GM12878 (cell line): ENCODE data around the gene BRF1. TPM values are rescaled to one million over a fixed set of nuclear protein-coding genes. Genes with fewer than 3 reads are reported as not detected.

Experiments
- ATAC-seq: fragments of 200-7000 bp; cut with Tn5 transposase; 3 replicates; pipeline ENCODE4 v1.9.1; 2020; ENCODE audit warnings: mild to moderate bottlenecking, moderate library complexity
- BruUV-seq: library from RNA; stranded (reverse); fragments of 400-500 nt; replicated peaks from 2 replicates; lab custom pipeline; 2021; lab: Mats Ljungman, UMichigan
- CTCF ChIA-PET: fragments of 300-600 bp; sonication (Branson Sonifier 250); formaldehyde crosslinking; extraction: SDS; loops from one replicate; lab custom pipeline; 2021; ENCODE audit warnings: inconsistent platforms; lab: Yijun Ruan, JAX
- POLR2A ChIA-PET: fragments of 350-600 bp; formaldehyde crosslinking; extraction: SDS; loops from one replicate; lab custom pipeline; 2021; ENCODE audit warnings: inconsistent platforms; lab: Charles Lee
- RAD21 ChIA-PET: fragments of 300-600 bp; sonication (Branson Sonifier 250); formaldehyde crosslinking; loops from one replicate; lab custom pipeline; 2023; ENCODE audit warnings: antibody characterized with exemption; ENCODE audit not compliant: unreplicated experiment; lab: Charles Lee
- SMC1A ChIA-PET: fragments of 300-600 bp; sonication (Branson Sonifier 250); formaldehyde crosslinking; loops from one replicate; lab custom pipeline; 2023; ENCODE audit not compliant: unreplicated experiment, uncharacterized antibody; lab: Charles Lee
- DNase-seq: peaks from one replicate; pipeline ENCODE4 v3.0.0-alpha.2; 2011; ENCODE audit warnings: low read depth, low spot score
- FAIRE-seq: peaks from 3 replicates; lab custom pipeline; 2011; peaks lifted over from hg19 to GRCh38; lab: Jason Lieb, UNC
- H2AFZ ChIP-seq: 2 replicates; pipeline ENCODE4 v1.6.0; 2011; ENCODE audit warnings: low read depth, low read length, control low read depth; ENCODE audit not compliant: control insufficient read depth
- H3K27ac ChIP-seq: 2 replicates; pipeline ENCODE4 v1.5.1; 2011; ENCODE audit warnings: control low read depth; ENCODE audit not compliant: control insufficient read depth, insufficient read depth
- H3K27me3 ChIP-seq, 2 experiments: replicated peaks in 1 of 2; 2 replicates each; pipeline versions ENCODE4 v1.6.0 to v1.6.1; 2011; ENCODE audit warnings: low read length in 1 of 2; ENCODE audit not compliant: control insufficient read depth in 2 of 2, insufficient read depth in 2 of 2
- H3K36me3 ChIP-seq, 2 experiments: 2 replicates each; pipeline ENCODE4 v1.5.1; 2011; ENCODE audit warnings: low read length in 1 of 2; ENCODE audit not compliant: control insufficient read depth in 2 of 2, insufficient read depth in 2 of 2
- H3K4me1 ChIP-seq: 2 replicates; pipeline ENCODE4 v1.6.1; 2011; ENCODE audit warnings: mild to moderate bottlenecking, low read length, moderate library complexity, mixed read lengths; ENCODE audit not compliant: control insufficient read depth, insufficient read depth
- H3K4me2 ChIP-seq: 2 replicates; pipeline ENCODE4 v1.6.0; 2011; ENCODE audit warnings: control low read depth; ENCODE audit not compliant: control insufficient read depth, insufficient read depth
- H3K4me3 ChIP-seq: fragments of 200-600 bp; sonication (generic); 2 replicates; pipeline ENCODE4 v1.5.1; 2016
- H3K79me2 ChIP-seq: 2 replicates; pipeline ENCODE4 v1.6.0; 2011; ENCODE audit warnings: low read length; ENCODE audit not compliant: control insufficient read depth, insufficient read depth
- H3K9ac ChIP-seq: 2 replicates; pipeline ENCODE4 v1.8.0; 2011; ENCODE audit warnings: low read length, control low read depth, mixed read lengths; ENCODE audit not compliant: control insufficient read depth, insufficient read depth
- H3K9me3 ChIP-seq: replicated peaks from 3 replicates; pipeline ENCODE4 v1.5.1; 2011; ENCODE audit warnings: mild to moderate bottlenecking, low read length; ENCODE audit not compliant: control insufficient read depth, insufficient read depth
- H4K20me1 ChIP-seq: 2 replicates; pipeline ENCODE4 v1.6.0; 2011; ENCODE audit not compliant: control insufficient read depth, insufficient read depth
- NR2C1 ChIP-seq: fragments of 450-650 bp; IDR thresholded peaks from 2 replicates; pipeline ENCODE4 v1.6.1; 2017; ENCODE audit warnings: antibody characterized with exemption, mild to moderate bottlenecking, moderate library complexity
- WGBS: methylation state at CpG from one replicate; pipeline ENCODE4 v1.1.6; 2016; ENCODE audit warnings: low lambda C conversion rate; ENCODE audit not compliant: insufficient replicate concordance, insufficient coverage; ENCODE audit errors: missing lambda C conversion rate; 5-methylcytosine and 5-hydroxymethylcytosine counted together
- in situ Hi-C: fragments of 300-500 bp; cut with MboI; formaldehyde crosslinking; loops from 9 replicates; pipeline ENCODE4 v1.14.3; 2018; ENCODE audit warnings: mixed read lengths
- intact Hi-C: fragments of 100-400 bp; cut with micrococcal nuclease; formaldehyde crosslinking; loops from one replicate; pipeline ENCODE4 v1.14.2; 2022; ENCODE audit not compliant: unreplicated experiment
- polyA plus RNA-seq, 11 experiments: library from polyadenylated mRNA; depleted of rRNA in 4 of 11; unstranded in 6 of 11; stranded (reverse) in 5 of 11; fragments of >200 nt; fragmentation: Nextera tagmentation in 4 of 11; fragmentation: Illumina TruSeq in 1 of 11; extraction: Ambion mirVana in 4 of 11; extraction: Trizol in 1 of 11; gene quantifications; 1 replicate in 1 of 11; 2 replicates in 10 of 11; pipeline versions ENCODE4 v1.2.1 to v1.2.3, GENCODE V29; 2011 to 2016; ENCODE audit warnings: inconsistent platforms in 2 of 11, missing spikeins in 2 of 11, low read depth in 1 of 11
- total RNA-seq, 4 experiments: library from RNA; depleted of rRNA in 3 of 4; stranded (reverse); fragments of >200 nt in 3 of 4; fragmentation: Illumina TruSeq in 1 of 4; extraction: Trizol in 1 of 4; gene quantifications; 2 replicates each; pipeline versions ENCODE4 v1.2.1 to v1.2.3, GENCODE V29; 2013 to 2021
- TF ChIP-seq, protein P1 (sequence below): IDR thresholded peaks from 2 replicates; pipeline ENCODE4 v1.6.1; 2011; ENCODE audit warnings: borderline replicate concordance, low read depth, mild to moderate bottlenecking, moderate library complexity, low read length; ENCODE audit not compliant: insufficient read depth, poor library complexity, severe bottlenecking
- TF ChIP-seq, protein P2 (sequence below): fragments of 450-650 bp; IDR thresholded peaks from 2 replicates; pipeline ENCODE4 v1.6.1; 2016; ENCODE audit warnings: mild to moderate bottlenecking
- TF ChIP-seq, protein P3 (sequence below): fragments of 150-350 bp; IDR thresholded peaks from 2 replicates; pipeline ENCODE4 v1.6.1; 2016; ENCODE audit warnings: low read depth, low read length

The BRF1 gene
- total and polyA plus RNA-seq, 10 of the 15 experiments (the other 5 are each of a cell fraction or from before 2014, with no cell fraction given) = 0.21 to 33.5 (median 10.7) TPM

GRCh38 chr14:105324080-105324778 lies 23.4 kb upstream of the BRF1 start:
- Histone ChIP-seq H4K20me1 (no peaks in the 10 kb centered on the region), H3K27ac (no peak overlapping the region), H3K4me2 (no peak overlapping the region), H3K36me3 (no peaks in the 10 kb centered on the region), H3K27me3 (no peaks in the 10 kb centered on the region), H3K9me3 (no peaks in the 10 kb centered on the region), H2AFZ (no peak overlapping the region), H3K4me1 (no peaks in the 10 kb centered on the region), H3K9ac (no peak overlapping the region), H3K4me3 (no peak overlapping the region), H3K79me2 (no peaks in the 10 kb centered on the region)
- RAD21 ChIA-PET = no interaction called here
- TF ChIP-seq, protein P1, sequence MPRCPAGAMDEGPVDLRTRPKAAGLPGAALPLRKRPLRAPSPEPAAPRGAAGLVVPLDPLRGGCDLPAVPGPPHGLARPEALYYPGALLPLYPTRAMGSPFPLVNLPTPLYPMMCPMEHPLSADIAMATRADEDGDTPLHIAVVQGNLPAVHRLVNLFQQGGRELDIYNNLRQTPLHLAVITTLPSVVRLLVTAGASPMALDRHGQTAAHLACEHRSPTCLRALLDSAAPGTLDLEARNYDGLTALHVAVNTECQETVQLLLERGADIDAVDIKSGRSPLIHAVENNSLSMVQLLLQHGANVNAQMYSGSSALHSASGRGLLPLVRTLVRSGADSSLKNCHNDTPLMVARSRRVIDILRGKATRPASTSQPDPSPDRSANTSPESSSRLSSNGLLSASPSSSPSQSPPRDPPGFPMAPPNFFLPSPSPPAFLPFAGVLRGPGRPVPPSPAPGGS = no peak
- TF ChIP-seq, protein P2, sequence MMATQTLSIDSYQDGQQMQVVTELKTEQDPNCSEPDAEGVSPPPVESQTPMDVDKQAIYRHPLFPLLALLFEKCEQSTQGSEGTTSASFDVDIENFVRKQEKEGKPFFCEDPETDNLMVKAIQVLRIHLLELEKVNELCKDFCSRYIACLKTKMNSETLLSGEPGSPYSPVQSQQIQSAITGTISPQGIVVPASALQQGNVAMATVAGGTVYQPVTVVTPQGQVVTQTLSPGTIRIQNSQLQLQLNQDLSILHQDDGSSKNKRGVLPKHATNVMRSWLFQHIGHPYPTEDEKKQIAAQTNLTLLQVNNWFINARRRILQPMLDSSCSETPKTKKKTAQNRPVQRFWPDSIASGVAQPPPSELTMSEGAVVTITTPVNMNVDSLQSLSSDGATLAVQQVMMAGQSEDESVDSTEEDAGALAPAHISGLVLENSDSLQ = no peak
- no peak for TF ChIP-seq NR2C1
- TF ChIP-seq, protein P3, sequence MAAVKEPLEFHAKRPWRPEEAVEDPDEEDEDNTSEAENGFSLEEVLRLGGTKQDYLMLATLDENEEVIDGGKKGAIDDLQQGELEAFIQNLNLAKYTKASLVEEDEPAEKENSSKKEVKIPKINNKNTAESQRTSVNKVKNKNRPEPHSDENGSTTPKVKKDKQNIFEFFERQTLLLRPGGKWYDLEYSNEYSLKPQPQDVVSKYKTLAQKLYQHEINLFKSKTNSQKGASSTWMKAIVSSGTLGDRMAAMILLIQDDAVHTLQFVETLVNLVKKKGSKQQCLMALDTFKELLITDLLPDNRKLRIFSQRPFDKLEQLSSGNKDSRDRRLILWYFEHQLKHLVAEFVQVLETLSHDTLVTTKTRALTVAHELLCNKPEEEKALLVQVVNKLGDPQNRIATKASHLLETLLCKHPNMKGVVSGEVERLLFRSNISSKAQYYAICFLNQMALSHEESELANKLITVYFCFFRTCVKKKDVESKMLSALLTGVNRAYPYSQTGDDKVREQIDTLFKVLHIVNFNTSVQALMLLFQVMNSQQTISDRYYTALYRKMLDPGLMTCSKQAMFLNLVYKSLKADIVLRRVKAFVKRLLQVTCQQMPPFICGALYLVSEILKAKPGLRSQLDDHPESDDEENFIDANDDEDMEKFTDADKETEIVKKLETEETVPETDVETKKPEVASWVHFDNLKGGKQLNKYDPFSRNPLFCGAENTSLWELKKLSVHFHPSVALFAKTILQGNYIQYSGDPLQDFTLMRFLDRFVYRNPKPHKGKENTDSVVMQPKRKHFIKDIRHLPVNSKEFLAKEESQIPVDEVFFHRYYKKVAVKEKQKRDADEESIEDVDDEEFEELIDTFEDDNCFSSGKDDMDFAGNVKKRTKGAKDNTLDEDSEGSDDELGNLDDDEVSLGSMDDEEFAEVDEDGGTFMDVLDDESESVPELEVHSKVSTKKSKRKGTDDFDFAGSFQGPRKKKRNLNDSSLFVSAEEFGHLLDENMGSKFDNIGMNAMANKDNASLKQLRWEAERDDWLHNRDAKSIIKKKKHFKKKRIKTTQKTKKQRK = no peak
- DNase-seq (no peak), ATAC-seq (no peak), FAIRE-seq (no peak)
- 88% methylated on average over 30 of the region's 30 CpGs for WGBS
- POLR2A ChIA-PET = no interaction called here
- intact Hi-C loops (no loop called here), in situ Hi-C loops (no loop called here)
- no TSS peak for BruUV-seq
- CTCF ChIA-PET = no interaction called here
- SMC1A ChIA-PET = no interaction called here
